Erythroblast (primary cell): ENCODE results near the gene IL3RA.

ENCODE experiments used
- GATA1 ChIP-seq: IDR thresholded peaks from 2 replicates; pipeline ENCODE4 v1.6.1; 2011; ENCODE audit warnings: low read depth, mild to moderate bottlenecking, control low read depth, low read length, moderate library complexity
- POLR2A ChIP-seq: IDR thresholded peaks from 2 replicates; pipeline ENCODE4 v1.6.1; 2011; ENCODE audit warnings: mild to moderate bottlenecking, low read length

- TF ChIP-seq POLR2A = no peak
- no peak for TF ChIP-seq GATA1
These were observed 81.6 kb downstream of the IL3RA start for GRCh38 chrX:1417921-1418771.
